Testis (tissue), 2 donors: ENCODE data around the gene PCDHB2.

Source experiments
- CTCF ChIP-seq, 3 experiments: fragments of 450-650 bp in 2 of 3; fragments of 200-600 bp in 1 of 3; sonication (generic) in 1 of 3; IDR thresholded peaks; one replicate each; pipeline ENCODE4 v1.5.1; 2016 to 2019; ENCODE audit warnings: antibody characterized with exemption in 3 of 3, mild to moderate bottlenecking in 2 of 3, moderate library complexity in 1 of 3
- POLR2A ChIP-seq: fragments of 450-650 bp; IDR thresholded peaks from one replicate; pipeline ENCODE4 v1.6.1; 2017; ENCODE audit warnings: antibody characterized with exemption, mild to moderate bottlenecking, moderate library complexity

DNA sequence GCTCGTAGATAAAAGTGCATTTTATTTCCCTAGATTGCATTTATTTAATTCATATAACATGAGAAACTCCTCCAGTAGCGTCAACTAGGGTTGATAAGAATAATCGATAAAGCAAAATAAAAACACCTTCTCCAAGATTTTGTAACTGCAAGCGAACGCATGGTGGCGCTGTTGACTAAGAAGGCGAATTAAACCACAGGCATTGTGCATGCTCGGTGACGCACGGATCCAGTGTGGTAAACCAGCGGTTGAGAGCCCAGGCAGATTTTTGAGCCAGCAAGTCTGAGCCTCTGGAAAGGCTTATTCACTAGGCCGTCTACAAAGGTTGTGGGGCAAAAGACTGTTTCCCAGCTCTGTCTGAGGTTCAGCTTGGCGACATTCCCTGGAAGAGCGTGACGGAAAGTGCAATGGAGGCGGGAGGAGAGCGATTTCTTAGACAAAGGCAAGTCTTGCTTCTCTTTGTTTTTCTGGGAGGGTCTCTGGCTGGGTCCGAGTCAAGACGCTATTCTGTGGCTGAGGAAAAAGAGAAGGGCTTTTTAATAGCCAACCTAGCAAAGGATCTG, 5.9 kb downstream of the PCDHB2 start, which contains the start of gene PCDHB3:
- TF ChIP-seq CTCF (IDR thresholded peaks at IDR 0.05) (peak; percentile 33 to 58 (median 41)), POLR2A (no peak)
